Esophagus muscularis mucosa (tissue), 4 donors: ENCODE data around the gene ZSCAN22. TPM values are rescaled to one million over a fixed set of nuclear protein-coding genes. Genes with fewer than 3 reads are reported as not detected.

Source experiments
- DNase-seq: peaks from one replicate; pipeline ENCODE4 v3.0.0-alpha.2; 2017; ENCODE audit errors: extremely low spot score
- H3K27ac ChIP-seq, 4 donors: fragments of 200-600 bp; sonication (generic); replicated peaks in 1 of 4; 1 replicate in 3 of 4; 2 replicates in 1 of 4; pipeline ENCODE4 v1.5.1; 2016 to 2019; ENCODE audit warnings: mild to moderate bottlenecking in 1 of 4
- H3K27me3 ChIP-seq, 4 donors: fragments of 200-600 bp; sonication (generic); one replicate each; pipeline versions ENCODE4 v1.5.1 to v1.6.0; 2016 to 2019
- H3K36me3 ChIP-seq, 4 donors: fragments of 200-600 bp; sonication (generic); one replicate each; pipeline ENCODE4 v1.5.1; 2016 to 2019
- H3K4me1 ChIP-seq, 4 donors: fragments of 200-600 bp; sonication (generic); one replicate each; pipeline ENCODE4 v1.5.1; 2016 to 2019
- H3K4me3 ChIP-seq, 4 donors: fragments of 200-600 bp; sonication (generic); 1 replicate in 2 of 4; 2 replicates in 2 of 4; pipeline ENCODE4 v1.5.1; 2016 to 2019; ENCODE audit warnings: mild to moderate bottlenecking in 4 of 4, moderate library complexity in 1 of 4
- H3K9me3 ChIP-seq, 4 donors: fragments of 200-600 bp; sonication (generic); 1 replicate in 3 of 4; 2 replicates in 1 of 4; pipeline ENCODE4 v1.5.1; 2016 to 2019
- EP300 ChIP-seq: sonication (generic); formaldehyde crosslinking; IDR thresholded peaks from one replicate; pipeline ENCODE4 v1.6.1; 2017; ENCODE audit warnings: antibody characterized with exemption
- POLR2A ChIP-seq: fragments of 450-650 bp; IDR thresholded peaks from one replicate; pipeline ENCODE4 v1.6.1; 2017; ENCODE audit warnings: antibody characterized with exemption, moderate library complexity, mild to moderate bottlenecking, low read depth
- POLR2AphosphoS5 ChIP-seq, 2 donors: sonication (generic); formaldehyde crosslinking; IDR thresholded peaks; one replicate each; pipeline ENCODE4 v1.6.1; 2017; ENCODE audit warnings: antibody characterized with exemption in 2 of 2
- WGBS: methylation state at CpG from one replicate; pipeline ENCODE4 v1.1.5; 2018; 5-methylcytosine and 5-hydroxymethylcytosine counted together
- intact Hi-C: fragments of 100-400 bp; cut with DNase I; formaldehyde crosslinking; loops from one replicate; pipeline ENCODE4 v1.15.1; 2023
- total RNA-seq, 4 donors: library from RNA; depleted of rRNA; stranded (reverse); fragments of >200 nt; gene quantifications; one replicate each; pipeline versions ENCODE4 v1.1.0 to v1.2.1, GENCODE V29; 2016
- TF ChIP-seq, protein P1 (sequence below), 3 experiments: fragments of 200-600 bp in 2 of 3; fragments of 450-650 bp in 1 of 3; sonication (generic) in 2 of 3; IDR thresholded peaks; one replicate each; pipeline ENCODE4 v1.5.1; 2017 to 2019; ENCODE audit warnings: antibody characterized with exemption in 3 of 3, mild to moderate bottlenecking in 2 of 3, moderate library complexity in 1 of 3

Gene ZSCAN22
- total RNA-seq, 4 donors from 2014 or later, result 2.9 to 4.9 (median 3.6) TPM

DNA sequence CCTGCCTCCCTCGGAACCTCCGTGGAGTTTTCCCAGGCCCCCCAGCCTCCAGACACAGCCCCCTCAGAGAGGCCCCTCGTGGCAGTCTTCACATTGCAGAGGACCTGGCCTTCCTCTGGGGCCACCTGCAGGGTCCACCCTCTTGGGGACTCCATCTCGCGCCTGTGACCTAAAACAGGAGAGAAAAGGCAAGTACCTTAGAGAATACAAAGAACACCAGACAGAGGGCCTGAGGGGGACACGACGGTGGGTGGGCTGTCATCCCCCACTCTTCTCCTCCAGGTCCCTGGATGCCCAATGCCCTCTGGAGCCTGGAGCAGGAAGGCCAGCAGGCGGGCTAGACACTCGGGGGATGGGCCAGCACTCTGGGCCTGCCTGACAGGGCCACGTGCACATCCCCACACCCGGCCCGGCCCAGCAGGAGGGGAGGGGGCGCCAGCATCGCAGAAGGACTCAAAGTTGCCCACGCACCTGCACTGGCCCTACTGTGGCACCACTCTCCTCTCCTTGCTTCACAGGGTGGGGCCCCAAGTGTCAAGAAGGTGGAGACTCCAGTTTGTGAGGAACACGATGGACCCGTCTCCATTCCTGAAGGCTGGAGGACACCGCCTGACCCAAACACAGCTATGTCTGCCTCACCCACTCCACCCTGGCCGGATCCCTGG, 30.8 kb downstream of the ZSCAN22 start:
- no peak overlapping the region for H3K27ac ChIP-seq

DNA sequence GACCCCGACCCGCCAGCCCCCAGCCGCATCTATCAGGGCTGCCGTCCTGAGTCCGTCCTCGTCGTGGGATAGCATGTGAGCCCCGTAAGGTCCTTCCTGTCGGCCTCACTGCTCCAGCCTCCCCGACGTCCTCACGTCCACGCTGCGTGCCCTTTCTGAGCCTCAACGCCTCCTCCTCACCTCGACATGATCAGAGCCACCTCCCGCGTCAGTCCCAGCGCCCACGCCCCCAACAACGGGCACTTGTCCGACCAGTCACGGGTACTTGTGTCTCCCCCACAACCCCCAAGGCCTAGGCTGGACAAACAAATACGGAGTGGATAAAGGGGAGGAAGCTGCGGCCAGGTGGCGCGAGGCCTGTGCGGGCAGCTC, 35.1 kb downstream of the ZSCAN22 start:
- Histone ChIP-seq H3K9me3 (no peaks in the 10 kb centered on the region), H3K4me3 (peak overlapping the region; percentile 70 to 83 (median 80)), H3K27me3 (peaks cover 0 to 18% (median 0%) of the 10 kb centered on the region in 4 donors), H3K36me3 (peaks cover 0 to 7% (median 3%) of the 10 kb centered on the region in 4 donors), H3K4me1 (peaks cover 11 to 28% (median 18%) of the 10 kb centered on the region in 4 donors), H3K27ac (peak overlapping the region; percentile 85 to 96 (median 94))
- WGBS, result 2% methylated on average over 25 of the region's 28 CpGs
- no peak for DNase-seq
- TF ChIP-seq EP300, result no peak
- TF ChIP-seq, protein P1, sequence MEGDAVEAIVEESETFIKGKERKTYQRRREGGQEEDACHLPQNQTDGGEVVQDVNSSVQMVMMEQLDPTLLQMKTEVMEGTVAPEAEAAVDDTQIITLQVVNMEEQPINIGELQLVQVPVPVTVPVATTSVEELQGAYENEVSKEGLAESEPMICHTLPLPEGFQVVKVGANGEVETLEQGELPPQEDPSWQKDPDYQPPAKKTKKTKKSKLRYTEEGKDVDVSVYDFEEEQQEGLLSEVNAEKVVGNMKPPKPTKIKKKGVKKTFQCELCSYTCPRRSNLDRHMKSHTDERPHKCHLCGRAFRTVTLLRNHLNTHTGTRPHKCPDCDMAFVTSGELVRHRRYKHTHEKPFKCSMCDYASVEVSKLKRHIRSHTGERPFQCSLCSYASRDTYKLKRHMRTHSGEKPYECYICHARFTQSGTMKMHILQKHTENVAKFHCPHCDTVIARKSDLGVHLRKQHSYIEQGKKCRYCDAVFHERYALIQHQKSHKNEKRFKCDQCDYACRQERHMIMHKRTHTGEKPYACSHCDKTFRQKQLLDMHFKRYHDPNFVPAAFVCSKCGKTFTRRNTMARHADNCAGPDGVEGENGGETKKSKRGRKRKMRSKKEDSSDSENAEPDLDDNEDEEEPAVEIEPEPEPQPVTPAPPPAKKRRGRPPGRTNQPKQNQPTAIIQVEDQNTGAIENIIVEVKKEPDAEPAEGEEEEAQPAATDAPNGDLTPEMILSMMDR (IDR thresholded peaks at IDR 0.05), result no peak
- no peak for TF ChIP-seq POLR2AphosphoS5 (IDR thresholded peaks at IDR 0.05)
- TF ChIP-seq POLR2A, result no peak
- intact Hi-C loops, result no loop called here

More for the DNA sequence above, 30.8 kb downstream of the ZSCAN22 start:
- DNase-seq, result no peak
- no peak for TF ChIP-seq EP300
- TF ChIP-seq POLR2AphosphoS5 (IDR thresholded peaks at IDR 0.05), result no peak
- TF ChIP-seq POLR2A, result no peak
- TF ChIP-seq, protein P1 (IDR thresholded peaks at IDR 0.05), result no peak
- Histone ChIP-seq H3K4me3 (no peak overlapping the region), H3K27me3 (peaks cover 0 to 53% (median 22%) of the 10 kb centered on the region in 4 donors), H3K4me1 (peaks cover 23 to 35% (median 28%) of the 10 kb centered on the region in 4 donors), H3K36me3 (peaks cover 0 to 3% (median 0%) of the 10 kb centered on the region in 4 donors), H3K9me3 (no peaks in the 10 kb centered on the region)
- WGBS, result 78% methylated on average over 7 of the region's 19 CpGs
- intact Hi-C loops, result no loop called here

DNA sequence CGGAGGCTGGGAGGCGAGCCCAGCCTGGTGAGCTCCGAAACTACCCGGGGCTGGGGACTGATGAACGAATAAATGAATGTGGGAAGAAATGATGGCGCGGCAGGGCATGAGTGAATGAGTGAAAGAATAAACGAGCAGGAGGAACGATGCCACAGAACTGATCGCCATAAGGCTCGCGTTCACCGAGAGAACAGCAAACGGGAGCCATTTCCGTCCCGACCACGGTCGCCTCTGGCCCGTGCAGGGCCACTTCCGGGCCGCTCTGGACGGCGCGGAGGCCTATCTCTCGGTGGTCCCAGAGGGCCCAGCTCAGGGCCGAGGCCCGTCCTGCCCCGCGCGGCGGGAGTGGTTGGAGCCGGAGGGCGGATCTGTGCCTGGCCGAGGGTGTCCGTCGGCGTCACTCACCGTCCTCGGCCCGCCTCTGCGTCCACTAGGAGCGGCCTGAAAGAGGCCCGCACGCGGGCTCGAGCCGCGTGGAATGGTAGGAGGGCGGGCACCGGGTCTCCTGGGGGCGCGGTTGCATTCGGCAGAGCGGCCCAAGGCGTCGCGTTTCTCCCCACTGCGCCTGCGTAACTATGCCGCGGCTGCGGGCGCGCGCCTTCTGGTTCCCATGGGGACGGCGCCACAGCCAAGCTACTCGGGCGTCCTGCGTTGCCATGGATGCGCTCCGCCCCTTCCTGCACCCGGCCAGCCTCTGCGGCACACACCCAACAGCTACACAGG, 35.6 kb downstream of the ZSCAN22 start, which contains the start of gene ZNF497:
Gene ZNF497 (minus strand): TSS at position 480 of the 723 bp plus-strand sequence. CDS start 5,116 bp downstream, outside the sequence.
- Histone ChIP-seq H3K27ac (peak within 1 kb of the TSS; percentile 85 to 96 (median 94)), H3K4me1 (peaks cover 9 to 23% (median 14%) of the 10 kb centered on the region in 4 donors), H3K9me3 (no peaks in the 10 kb centered on the region), H3K36me3 (peaks cover 0 to 8% (median 3%) of the 10 kb centered on the region in 4 donors), H3K27me3 (peaks cover 0 to 18% (median 0%) of the 10 kb centered on the region in 4 donors), H3K4me3 (peak within 1 kb of the TSS; percentile 70 to 83 (median 80))
- TF ChIP-seq, protein P1 (IDR thresholded peaks at IDR 0.05), result peak in 2 of 3 experiments; percentile 2 to 30
- TF ChIP-seq POLR2A (no peak), EP300 (no peak), POLR2AphosphoS5 (IDR thresholded peaks at IDR 0.05) (peak; percentile 80 to 90)
- under 1% methylated on average over 42 of the region's 74 CpGs for WGBS
- intact Hi-C loops, result no loop called here
- DNase-seq, result peak; percentile 98

DNA sequence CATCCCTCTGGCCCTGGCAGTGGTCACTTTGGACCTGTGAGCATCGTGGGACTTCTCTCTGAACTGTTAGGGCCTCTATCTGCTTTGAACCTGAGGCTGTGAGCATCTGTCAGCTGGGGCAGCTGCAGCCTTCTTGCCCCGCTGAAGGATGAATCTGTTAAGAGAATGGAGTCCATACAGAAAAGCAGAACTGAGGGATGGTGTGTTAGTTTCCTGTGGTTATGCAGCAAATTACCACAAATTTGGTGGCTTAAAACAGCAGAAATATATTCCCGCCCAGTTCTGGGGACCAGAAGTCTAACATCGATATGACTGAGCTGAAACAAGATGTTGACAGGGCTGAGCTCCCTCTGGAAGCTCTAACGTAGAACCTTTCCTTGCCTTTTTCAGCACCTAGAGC, 37.4 kb downstream of the ZSCAN22 start:
- WGBS, result 80% methylated on average over 5 of the region's 5 CpGs
- intact Hi-C loops, result no loop called here
- no peaks in the 10 kb centered on the region for H3K9me3 ChIP-seq
- peaks cover 0 to 10% (median 4%) of the 10 kb centered on the region in 4 donors for H3K36me3 ChIP-seq
- H3K4me3 ChIP-seq, result no peak overlapping the region
- no peak for DNase-seq
- H3K27ac ChIP-seq, result no peak overlapping the region
- peaks cover 0 to 24% (median 0%) of the 10 kb centered on the region in 4 donors for H3K27me3 ChIP-seq
- TF ChIP-seq, protein P1 (IDR thresholded peaks at IDR 0.05), result no peak
- TF ChIP-seq POLR2A (no peak), EP300 (no peak), POLR2AphosphoS5 (IDR thresholded peaks at IDR 0.05) (no peak)
- peaks cover 9 to 17% (median 12%) of the 10 kb centered on the region in 4 donors for H3K4me1 ChIP-seq
